ENCODE data around the gene RORB. TPM values are rescaled to one million over a fixed set of nuclear protein-coding genes. Genes with fewer than 3 reads are reported as not detected.

The RORB gene
- total RNA-seq: 1 to 10 TPM in 1 of 4 donors, under 1 TPM in 3; 0.45 to 10.0 (median 0.81) TPM

- ATAC-seq: peak; percentile 81
- Histone ChIP-seq H3K27me3 (peaks cover 57% of the 10 kb centered on the region), H3K4me1 (peaks cover 0 to 40% (median 17%) of the 10 kb centered on the region in 3 donors), H3K27ac (peak within 1 kb of the TSS in 2 of 4 donors; percentile 29 to 36), H3K36me3 (no peaks in the 10 kb centered on the region), H3K9me3 (no peaks in the 10 kb centered on the region), H3K4me3 (peak within 1 kb of the TSS; percentile 32 to 63)
- TF ChIP-seq CTCF (IDR thresholded peaks at IDR 0.05): no peak
- peak; percentile 64 for TF ChIP-seq POLR2AphosphoS5 (IDR thresholded peaks at IDR 0.05)
- WGBS, 2 donors (ENCODE audit: low coverage in 1 of 2): 0 to 1% methylated on average over 4 to 18 of the region's 50 CpGs
Measured at GRCh38 chr9:74496819-74497747, at the start of gene RORB. Gene RORB, plus strand, starts transcription at chr9:74497335. Its CDS starts 642 bp downstream, at chr9:74497977.

- Histone ChIP-seq H3K9me3 (no peaks in the 10 kb centered on the region), H3K36me3 (no peaks in the 10 kb centered on the region), H3K4me1 (no peaks in the 10 kb centered on the region), H3K27ac (no peak overlapping the region), H3K27me3 (no peaks in the 10 kb centered on the region), H3K4me3 (no peak overlapping the region)
- 85 to 91% methylated on average over 2 of the region's 2 CpGs for WGBS, 2 donors (ENCODE audit: low coverage in 1 of 2)
- TF ChIP-seq POLR2A (IDR thresholded peaks at IDR 0.05): no peak
- no peak for TF ChIP-seq CTCF (IDR thresholded peaks at IDR 0.05)
- TF ChIP-seq EP300 (IDR thresholded peaks at IDR 0.05): no peak
- TF ChIP-seq POLR2AphosphoS5 (IDR thresholded peaks at IDR 0.05): no peak
- ATAC-seq: no peak
Measured at GRCh38 chr9:74447451-74448193, 49.5 kb upstream of the RORB start.

- no peak for ATAC-seq
- no peak overlapping the region for H3K4me3 ChIP-seq
- 72 to 75% methylated on average over 2 of the region's 2 CpGs for WGBS, 2 donors (ENCODE audit: low coverage in 1 of 2)
- H3K4me1 ChIP-seq: no peaks in the 10 kb centered on the region
- H3K36me3 ChIP-seq: no peaks in the 10 kb centered on the region
- H3K27ac ChIP-seq: no peak overlapping the region
- TF ChIP-seq POLR2A (IDR thresholded peaks at IDR 0.05) (no peak), CTCF (IDR thresholded peaks at IDR 0.05) (no peak), POLR2AphosphoS5 (IDR thresholded peaks at IDR 0.05) (no peak), EP300 (IDR thresholded peaks at IDR 0.05) (no peak)
- no peaks in the 10 kb centered on the region for H3K9me3 ChIP-seq
- H3K27me3 ChIP-seq: no peaks in the 10 kb centered on the region
Measured at GRCh38 chr9:74449060-74449459, 48.1 kb upstream of the RORB start.

GRCh38 chr9:74458832-74459231 lies 38.3 kb upstream of the RORB start:
- H3K27ac ChIP-seq: no peak overlapping the region
- no peaks in the 10 kb centered on the region for H3K27me3 ChIP-seq
- no peak overlapping the region for H3K4me3 ChIP-seq
- no peaks in the 10 kb centered on the region for H3K4me1 ChIP-seq
- TF ChIP-seq POLR2A (IDR thresholded peaks at IDR 0.05) (no peak), EP300 (IDR thresholded peaks at IDR 0.05) (no peak), POLR2AphosphoS5 (IDR thresholded peaks at IDR 0.05) (no peak), CTCF (IDR thresholded peaks at IDR 0.05) (no peak)
- H3K36me3 ChIP-seq: no peaks in the 10 kb centered on the region
- 43 to 63% methylated on average over 4 of the region's 4 CpGs for WGBS, 2 donors (ENCODE audit: low coverage in 1 of 2)
- no peak for ATAC-seq
- no peaks in the 10 kb centered on the region for H3K9me3 ChIP-seq

Measured in gastroesophageal sphincter (tissue), 4 donors.